SKM-1 treated with dmso at 0.1 percent for 144 hours (cell line): ENCODE data around the gene CD22.
A peak's percentile ranks its signal among the peaks of the same experiment; 100 is the strongest.
"Not testable (repeated sequence)": the region's sequence is repeated elsewhere in the genome, so short reads cannot be mapped to it uniquely, and the experiment has no call there.

Experiments used
- DNase-seq: peaks from one replicate; lab custom pipeline; 2025; ENCODE audit not compliant: unreplicated experiment; lab: John Stamatoyannopoulos, UW

CD22 gene

GRCh38 chr19:35328851-35329285 is at the start of gene CD22:
Gene CD22, plus strand, starts transcription at chr19:35329187. Its CDS starts 2,854 bp downstream, at chr19:35332041.
- peak; percentile 37 for DNase-seq

GRCh38 chr19:35279374-35279773 is 49.6 kb upstream of the CD22 start:
- DNase-seq = no peak

- DNase-seq = no peak
Observed at GRCh38 chr19:35279985-35280821, 48.8 kb upstream of the CD22 start.

- DNase-seq = no peak
Observed at GRCh38 chr19:35281303-35281702, 47.7 kb upstream of the CD22 start.

GRCh38 chr19:35284153-35285094 is 44.6 kb upstream of the CD22 start:
- DNase-seq = no peak

GRCh38 chr19:35285095-35285449 is 43.9 kb upstream of the CD22 start:
- no peak for DNase-seq

- not testable (repeated sequence) for DNase-seq
Observed at GRCh38 chr19:35285465-35285864, 43.5 kb upstream of the CD22 start.

- DNase-seq = not testable (repeated sequence)
Observed at GRCh38 chr19:35286101-35286500, 42.9 kb upstream of the CD22 start.

- DNase-seq = no peak
Observed at GRCh38 chr19:35287713-35288112, 41.3 kb upstream of the CD22 start.

GRCh38 chr19:35288331-35288730 is 40.7 kb upstream of the CD22 start:
- no peak for DNase-seq

GRCh38 chr19:35288906-35289305 is 40.1 kb upstream of the CD22 start:
- no peak for DNase-seq

GRCh38 chr19:35290381-35291127 is 38.4 kb upstream of the CD22 start:
- DNase-seq = no peak

- no peak for DNase-seq
Observed at GRCh38 chr19:35291259-35291658, 37.7 kb upstream of the CD22 start.

- no peak for DNase-seq
Observed at GRCh38 chr19:35291916-35292315, 37.1 kb upstream of the CD22 start, which contains the start of gene MAG. Gene MAG, plus strand, starts transcription at chr19:35292161. Its CDS starts 3,248 bp downstream, at chr19:35295409.

- DNase-seq = no peak
Observed at GRCh38 chr19:35292421-35293362, 36.3 kb upstream of the CD22 start.

- DNase-seq = no peak
Observed at GRCh38 chr19:35293363-35293739, 35.6 kb upstream of the CD22 start.

- DNase-seq = no peak
Observed at GRCh38 chr19:35293808-35294207, 35.2 kb upstream of the CD22 start.

GRCh38 chr19:35294328-35294727 is 34.7 kb upstream of the CD22 start:
- no peak for DNase-seq

- no peak for DNase-seq
Observed at GRCh38 chr19:35294859-35295791, 33.9 kb upstream of the CD22 start.
